Activated T-cell treated with anti-CD3 and anti-CD28 coated beads for 48 hours (primary cell): ENCODE measurements around the gene BUB3.
"Not testable (repeated sequence)": the region's sequence is repeated elsewhere in the genome, so short reads cannot be mapped to it uniquely, and the experiment has no call there.

Experiments used
- DNase-seq: peaks from one replicate; pipeline ENCODE4 v3.0.0-alpha.2; 2020; ENCODE audit warnings: low read depth

Gene BUB3

GRCh38 chr10:123154711-123155505 is 706 bp downstream of the BUB3 start:
- no peak for DNase-seq

- no peak for DNase-seq
Observed at GRCh38 chr10:123156078-123156477, 1.9 kb downstream of the BUB3 start.

DNA sequence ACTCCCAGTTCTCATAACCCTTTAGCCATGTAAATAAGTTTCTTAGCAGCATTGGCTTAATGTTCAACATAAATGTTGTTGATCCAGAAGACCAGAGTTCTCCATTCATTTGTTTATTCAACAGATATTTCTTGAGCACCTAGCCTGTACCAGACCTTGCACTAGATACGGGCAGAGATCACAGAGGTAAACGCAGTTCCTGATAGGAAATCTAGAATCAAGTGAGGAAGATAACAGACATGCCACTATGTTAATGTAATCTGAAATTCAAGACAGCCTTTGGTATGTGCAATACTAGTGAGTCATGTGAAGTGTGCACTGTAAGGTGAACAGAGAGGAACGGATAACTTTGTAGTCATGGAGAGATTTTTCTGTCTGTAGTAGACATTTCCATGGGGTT is 3.0 kb downstream of the BUB3 start:
- no peak for DNase-seq

GRCh38 chr10:123158682-123159081 is 4.5 kb downstream of the BUB3 start:
- DNase-seq = no peak

GRCh38 chr10:123160311-123160980 is 6.2 kb downstream of the BUB3 start:
- no peak for DNase-seq

DNA sequence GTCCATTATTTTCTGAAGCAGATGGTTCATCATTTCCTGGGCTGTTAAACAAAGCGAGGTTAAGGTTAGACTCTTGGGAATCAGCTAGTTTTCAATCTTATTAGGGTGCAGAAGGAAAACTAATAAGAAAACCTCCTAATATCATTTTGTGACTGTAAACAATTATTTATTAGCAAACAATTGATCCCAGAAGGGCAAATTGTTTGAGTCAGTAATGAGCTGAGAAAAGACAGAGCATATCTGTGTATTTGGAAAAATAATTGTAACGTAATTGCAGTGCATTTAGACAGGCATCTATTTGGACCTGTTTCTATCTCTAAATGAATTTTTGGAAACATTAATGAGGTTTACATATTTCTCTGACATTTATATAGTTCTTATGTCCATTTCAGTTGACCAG is 10.1 kb downstream of the BUB3 start:
- no peak for DNase-seq

DNA sequence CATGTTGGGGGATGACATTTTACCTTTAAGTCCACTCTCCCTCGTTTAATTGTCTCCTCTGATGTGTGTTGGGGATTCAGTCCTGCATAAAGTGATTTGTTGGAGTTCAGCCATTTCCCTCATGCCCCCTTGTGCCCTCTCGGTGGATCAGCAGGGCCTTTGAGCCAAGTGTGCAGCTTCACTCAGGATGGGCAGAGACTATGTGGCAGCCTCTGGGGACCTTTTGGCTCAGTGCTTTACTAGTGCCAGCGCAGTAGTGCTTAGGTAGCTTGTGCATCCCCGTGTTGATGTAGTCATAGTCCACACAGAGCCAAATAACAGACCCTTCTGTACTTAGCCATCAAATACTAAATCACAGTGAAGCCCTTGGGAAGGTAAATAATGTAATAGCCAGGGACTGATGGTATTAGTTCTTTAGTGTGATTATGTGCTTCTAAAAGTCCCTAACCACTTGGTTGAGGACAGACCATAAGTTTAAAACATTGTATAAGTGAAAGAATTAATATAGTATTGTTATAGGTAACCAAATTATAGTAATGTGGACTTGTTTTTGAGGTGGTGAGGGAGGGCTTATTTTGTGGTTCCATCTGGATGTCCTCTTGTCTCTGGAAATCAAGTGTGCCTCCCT is 11.4 kb downstream of the BUB3 start:
- no peak for DNase-seq

GRCh38 chr10:123166618-123167017 is 12.4 kb downstream of the BUB3 start:
- DNase-seq = no peak

DNA sequence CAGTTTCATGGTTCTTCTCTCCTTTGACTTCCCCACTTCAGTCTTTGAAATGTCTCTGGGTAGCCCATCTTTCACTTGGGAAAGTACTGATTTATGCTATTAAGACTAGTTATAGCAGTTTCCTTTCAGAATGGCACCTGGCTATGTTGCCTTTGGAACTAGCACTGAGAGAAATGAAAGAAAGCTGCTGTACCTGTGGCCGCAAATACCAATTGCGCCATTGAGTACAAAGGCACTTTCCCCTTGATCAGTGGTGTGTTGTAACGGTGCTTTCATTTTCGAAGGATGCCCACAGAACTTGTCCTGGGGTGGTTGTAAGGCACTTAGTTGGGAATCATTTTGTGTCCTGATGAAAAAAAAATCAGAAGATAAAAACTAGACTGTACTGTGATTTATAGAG is 16.8 kb downstream of the BUB3 start:
- no peak for DNase-seq

DNA sequence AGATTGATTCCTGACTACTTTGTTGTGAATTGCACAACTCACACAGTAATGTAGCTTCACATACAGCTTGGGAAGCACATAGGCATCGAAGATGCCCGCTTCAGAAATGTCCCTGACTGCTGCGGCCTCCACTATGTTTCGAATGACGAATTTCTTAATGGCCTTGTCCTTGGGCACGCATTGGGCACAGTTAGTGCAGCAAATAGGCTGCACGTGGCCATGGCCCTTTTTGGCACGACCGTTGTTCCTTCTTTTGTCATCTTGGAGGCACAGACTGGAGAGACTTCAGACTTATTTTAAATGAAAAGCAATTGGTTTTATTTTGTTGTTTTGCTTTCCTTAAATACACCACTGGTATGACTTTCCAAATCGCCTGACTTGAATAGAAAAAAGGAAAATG is 17.4 kb downstream of the BUB3 start:
- DNase-seq = not testable (repeated sequence)

- DNase-seq = no peak
Observed at GRCh38 chr10:123175389-123176387, 21.5 kb downstream of the BUB3 start.

GRCh38 chr10:123178390-123178789 is 24.2 kb downstream of the BUB3 start:
- not testable (repeated sequence) for DNase-seq

- DNase-seq = no peak
Observed at GRCh38 chr10:123180101-123181090, 26.2 kb downstream of the BUB3 start.

- DNase-seq = no peak
Observed at GRCh38 chr10:123183724-123184123, 29.5 kb downstream of the BUB3 start.

DNA sequence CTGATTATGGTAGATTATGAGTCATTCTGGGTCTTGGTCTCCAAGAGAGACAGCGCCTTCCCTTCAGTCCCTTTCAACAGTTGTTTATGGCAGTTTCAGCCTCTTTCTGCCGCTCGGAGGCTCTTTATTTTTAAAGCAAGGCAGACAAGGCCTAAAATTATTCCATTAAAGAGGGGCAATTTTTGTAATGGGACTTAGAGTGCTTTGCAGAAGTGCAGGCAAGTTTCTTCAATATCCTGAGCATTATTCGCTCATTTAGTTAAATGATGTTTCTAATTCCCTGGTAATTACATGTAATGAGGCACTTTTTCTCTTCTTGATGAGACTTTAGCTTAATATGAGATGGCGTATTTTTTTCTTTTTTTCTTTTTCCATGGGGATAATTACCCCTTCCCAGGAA is 33.6 kb downstream of the BUB3 start:
- DNase-seq = no peak

GRCh38 chr10:123191886-123192285 is 37.7 kb downstream of the BUB3 start:
- no peak for DNase-seq

GRCh38 chr10:123194056-123194455 is 39.9 kb downstream of the BUB3 start:
- DNase-seq = no peak

- no peak for DNase-seq
Observed at GRCh38 chr10:123200531-123200930, 46.3 kb downstream of the BUB3 start.

DNA sequence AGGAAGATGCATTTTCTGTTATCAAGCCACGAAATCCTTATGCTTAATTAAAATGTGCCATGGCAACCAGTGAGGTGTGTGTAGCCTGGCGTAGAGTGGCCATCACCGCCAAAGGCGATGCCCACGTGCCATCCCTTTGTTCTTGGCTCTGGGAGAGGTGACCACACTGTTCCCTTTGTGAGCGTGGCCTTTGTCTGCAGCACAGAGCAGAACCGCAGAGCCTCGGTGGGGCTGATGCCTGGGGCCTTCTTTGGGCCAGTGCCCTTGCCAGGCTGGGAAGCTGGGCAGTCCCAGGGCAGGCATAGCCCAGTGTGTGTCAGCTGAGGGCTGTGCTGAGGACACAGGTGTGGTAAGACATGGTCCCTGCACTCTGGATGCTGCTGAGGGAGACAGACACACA is 48.3 kb downstream of the BUB3 start:
- DNase-seq = no peak

DNA sequence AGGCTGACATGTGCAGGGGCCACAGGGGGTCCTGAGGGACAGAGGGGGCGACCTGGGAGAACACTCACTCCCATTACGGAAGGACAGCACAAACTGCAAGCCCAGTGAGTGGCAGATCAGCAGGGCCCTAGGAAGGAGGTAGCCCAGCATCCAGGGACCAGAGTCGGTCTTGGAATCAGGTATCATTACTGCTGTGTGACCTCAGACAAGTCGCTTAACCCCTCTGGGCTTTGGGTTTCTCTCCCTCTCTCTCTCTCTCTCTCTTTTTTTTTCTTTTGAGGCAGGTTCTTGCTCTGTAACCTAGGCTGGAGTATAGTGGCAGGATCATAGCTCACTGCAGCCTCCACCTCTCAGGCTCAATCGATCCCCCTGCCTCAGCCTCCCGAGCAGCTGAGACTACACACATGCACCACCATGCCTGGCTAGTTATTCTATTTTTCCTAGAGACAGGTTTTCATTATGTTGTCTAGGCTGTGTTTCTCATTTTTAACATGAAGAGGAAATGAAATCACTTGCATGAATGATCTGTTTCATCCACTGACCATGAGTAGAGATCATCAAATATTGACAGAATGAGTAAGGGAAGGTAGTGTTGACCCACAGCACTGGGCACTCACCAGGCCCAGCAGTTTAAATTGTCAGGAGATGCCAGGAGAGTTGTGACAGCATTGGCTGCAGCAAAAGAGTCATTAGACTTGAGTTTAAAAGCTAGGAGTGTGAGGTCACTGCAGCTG is 49.4 kb downstream of the BUB3 start:
- DNase-seq = no peak
